ENCODE results near the gene CKLF.
"Not testable (repeated sequence)": the region's sequence is repeated elsewhere in the genome, so short reads cannot be mapped to it uniquely, and the experiment has no call there.

Gene CKLF

DNA sequence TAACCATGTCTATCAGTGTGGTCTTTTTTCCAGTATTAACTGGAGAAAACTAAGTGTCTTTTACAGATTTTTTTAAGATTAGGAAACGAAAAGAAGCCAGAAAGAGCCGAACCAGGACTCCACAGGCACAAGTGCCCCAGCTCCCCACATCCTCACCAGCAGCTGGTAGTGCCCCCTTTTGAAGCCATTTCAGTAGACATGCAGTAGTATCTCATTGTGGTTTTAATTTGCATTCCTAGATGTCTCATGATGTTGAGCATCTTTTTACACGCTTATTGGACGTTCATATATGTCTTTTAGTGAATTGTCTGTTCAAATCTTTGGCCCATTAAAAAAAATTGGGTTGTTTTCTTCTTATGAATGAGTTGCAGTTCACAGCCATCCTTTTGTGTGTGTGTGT is 47.4 kb downstream of the CKLF start:
- DNase-seq: peak in 1 of 5 donors; percentile 20

DNA sequence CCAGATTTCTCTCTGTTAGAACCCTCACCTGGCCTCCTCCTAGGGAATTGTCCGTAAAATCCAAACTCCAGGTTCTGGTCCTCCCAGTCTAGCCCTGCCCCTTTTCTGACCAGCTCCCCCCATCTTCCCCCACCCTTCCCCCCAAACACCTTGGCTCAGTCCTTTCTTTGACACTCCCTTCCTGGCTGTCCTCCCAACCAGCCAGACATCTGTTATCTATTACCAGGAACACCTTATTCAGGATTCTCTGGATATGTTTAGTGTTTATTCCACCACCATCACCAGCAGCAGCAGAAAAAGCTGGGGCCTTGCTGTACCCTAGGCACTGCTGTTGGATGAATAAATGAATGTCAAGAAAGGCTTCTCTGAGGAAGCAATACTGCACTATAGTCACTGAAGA is 48.1 kb downstream of the CKLF start:
- no peak for DNase-seq

DNA sequence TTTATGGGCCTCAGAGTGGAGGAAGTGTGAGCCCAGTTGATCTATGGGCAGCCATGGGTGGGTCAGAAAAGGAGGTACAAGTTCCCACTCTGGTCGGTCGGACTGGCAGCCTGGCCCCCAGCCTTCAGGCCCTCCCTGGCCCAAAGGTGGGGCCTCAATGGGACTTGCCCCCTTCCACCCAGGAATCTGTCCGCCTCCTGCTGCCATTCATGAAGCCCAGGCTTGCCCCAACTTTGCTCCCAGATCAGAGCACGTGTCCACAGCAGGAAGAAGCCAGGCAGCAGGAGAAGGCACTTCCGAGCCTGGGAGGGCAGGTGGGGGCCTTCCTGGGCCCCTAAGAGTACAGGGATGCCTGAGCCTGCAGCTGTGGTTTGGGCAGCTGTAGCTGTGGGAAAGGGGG is 49.1 kb downstream of the CKLF start:
- DNase-seq: no peak

DNA sequence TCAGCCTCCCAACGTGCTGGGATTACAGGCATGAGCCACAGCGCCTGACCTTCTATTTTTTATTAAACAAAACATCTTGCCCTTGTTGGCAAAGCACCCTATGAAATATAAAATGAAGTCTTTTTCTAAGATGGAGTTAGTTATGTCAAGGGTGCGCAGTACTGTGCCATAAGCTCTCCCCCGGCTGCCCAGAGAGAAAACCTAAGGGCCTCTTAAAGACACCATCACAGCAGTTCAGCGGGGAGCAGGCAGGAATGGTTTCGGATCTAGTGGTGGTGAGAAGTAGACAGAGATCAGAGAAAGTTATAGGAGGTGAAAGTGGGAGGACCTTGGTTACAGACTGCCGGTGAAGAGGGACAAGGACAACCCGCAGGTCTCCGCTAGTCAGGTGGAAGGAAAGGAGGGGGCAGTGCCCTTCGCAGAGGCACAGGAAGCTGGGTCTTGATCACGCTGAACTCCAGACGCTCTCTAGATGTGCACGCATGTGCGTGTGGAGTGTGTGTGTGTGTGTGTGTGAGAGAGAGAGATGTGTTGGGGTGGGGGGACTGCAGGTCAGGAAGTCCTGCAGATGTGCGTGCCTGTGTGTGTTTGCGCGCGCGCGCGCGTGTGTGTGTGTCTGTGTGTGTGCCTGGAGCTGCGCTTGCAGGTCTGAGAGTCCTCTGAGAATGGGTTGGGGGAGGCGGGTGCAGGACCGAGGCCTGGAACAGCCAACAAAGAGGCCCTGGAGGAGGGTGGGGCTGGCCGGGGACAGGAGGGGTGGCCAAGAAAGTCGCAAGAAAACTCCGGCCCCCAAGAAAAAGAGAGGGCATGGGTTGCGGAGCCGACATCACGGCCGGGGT is 51.4 kb downstream of the CKLF start:
- DNase-seq: peak; percentile 51 to 93 (median 64)

DNA sequence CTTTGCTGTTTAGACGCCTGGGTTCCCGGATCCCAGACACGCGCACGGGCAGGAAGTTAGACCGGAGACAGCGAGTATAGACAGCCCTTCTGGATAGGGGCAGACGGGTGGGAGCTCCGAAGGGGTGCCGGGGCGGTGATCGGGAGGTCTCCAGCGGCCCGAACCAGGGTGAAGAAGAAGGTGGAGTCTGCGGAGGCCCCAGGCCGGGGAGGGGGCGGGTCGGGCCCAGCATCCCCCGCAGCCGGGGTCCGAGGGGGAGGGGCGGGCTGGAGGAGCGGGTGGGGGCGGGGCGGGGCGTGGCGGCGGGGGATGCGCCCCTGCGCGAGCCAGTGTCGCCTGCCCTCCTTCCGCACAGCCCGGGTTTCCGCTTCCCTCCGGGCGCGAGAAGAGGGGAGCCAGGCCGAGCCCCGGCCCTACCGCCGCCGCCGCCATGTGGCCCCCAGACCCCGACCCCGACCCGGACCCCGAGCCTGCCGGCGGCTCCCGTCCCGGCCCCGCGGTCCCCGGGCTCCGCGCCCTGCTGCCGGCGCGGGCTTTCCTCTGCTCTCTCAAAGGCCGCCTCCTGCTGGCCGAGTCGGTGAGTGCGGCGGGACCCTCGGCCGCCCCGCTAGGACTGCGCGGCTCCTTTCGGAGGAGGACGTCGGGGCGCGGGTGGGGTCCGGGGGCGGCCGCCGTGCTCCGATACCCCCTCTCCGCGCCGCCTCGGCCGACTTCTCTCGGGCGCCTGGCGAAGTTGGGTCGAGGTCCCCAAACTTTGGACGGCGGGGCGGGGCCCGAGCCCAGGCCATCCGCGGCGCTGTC is 52.2 kb downstream of the CKLF start, which contains the start of gene CMTM3:
CMTM3 (plus strand) TSS at position 329 of the 801 bp plus-strand sequence; CDS start at position 431, 102 bp downstream.
- DNase-seq: peak; percentile 45 to 74 (median 57)

DNA sequence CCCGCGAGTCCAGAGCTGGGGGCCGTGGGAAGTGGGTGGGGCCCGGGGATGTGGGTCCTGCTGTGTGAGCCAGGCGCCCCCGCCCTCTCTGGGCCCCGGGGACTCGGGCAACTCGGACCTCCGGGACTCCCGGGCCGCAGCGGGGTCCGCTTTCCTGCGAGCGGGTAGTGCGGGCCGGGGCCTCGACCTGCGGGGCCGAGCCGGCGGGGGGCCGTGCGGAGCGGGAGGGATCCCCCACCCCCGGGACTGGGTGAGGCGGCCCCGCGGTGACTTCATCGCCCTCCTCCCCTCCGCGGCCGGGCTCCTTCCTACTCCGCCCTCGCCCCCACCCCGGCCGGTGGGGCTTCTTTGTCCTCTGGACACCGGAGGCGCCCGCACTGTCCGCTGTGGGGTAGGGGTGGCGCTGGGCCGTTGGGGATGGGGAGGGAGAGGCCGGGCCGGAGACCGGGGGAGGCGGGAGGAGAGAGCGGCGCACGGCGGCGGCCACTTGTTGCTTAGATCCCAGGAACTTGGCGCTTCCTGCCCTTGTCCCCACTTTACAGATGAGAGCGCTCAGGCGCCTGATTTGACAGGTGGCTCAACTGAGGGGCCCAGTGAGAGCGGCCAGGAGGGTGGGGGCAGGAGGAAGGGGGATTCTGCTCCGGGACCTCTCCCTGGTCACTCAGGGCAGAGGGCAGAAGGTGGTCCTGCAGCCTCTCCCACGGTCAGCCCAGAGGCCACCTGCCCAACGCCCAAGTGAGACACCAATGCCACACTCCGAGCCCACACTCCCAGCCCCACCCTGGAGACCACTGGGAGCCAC is 53.0 kb downstream of the CKLF start:
- DNase-seq: peak in 3 of 5 donors; percentile 23 to 27 (median 26)

DNA sequence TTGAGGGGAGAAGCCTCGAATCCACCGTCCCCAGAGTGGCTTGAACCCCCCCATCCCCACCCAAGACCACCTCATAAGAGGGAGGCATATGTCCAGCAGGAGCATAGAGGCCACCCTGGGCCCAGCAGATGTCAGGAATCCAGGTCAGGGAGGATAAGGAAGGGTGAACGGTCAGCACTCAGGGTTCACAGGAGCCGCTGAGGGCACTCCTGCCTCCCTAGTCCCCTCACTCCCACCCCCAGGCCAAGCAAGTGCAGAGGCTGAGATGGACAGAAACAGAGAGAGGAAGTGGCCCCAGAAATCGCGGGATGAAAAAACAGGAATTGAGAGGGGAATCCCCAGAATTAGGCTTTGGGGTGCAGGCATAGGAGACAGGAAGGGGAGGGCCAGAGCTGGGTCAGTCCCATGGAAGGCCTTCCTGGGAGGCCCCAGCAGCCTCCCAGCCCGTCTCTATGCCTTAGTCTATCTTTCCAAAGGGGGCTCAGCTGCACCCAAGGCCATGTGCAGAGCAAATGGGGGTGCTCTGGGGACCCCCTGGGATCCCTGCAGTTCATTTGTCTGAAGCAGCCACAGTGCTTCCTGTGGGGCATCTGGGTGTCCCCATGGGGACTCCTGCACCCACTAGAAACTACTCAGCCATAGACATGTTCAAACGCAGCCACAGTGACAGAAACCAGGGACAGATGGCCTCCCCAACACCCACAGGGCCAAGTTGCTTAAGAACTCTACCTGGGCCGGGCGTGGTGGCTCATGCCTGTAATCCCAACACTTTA is 53.8 kb downstream of the CKLF start:
- DNase-seq: no peak

DNA sequence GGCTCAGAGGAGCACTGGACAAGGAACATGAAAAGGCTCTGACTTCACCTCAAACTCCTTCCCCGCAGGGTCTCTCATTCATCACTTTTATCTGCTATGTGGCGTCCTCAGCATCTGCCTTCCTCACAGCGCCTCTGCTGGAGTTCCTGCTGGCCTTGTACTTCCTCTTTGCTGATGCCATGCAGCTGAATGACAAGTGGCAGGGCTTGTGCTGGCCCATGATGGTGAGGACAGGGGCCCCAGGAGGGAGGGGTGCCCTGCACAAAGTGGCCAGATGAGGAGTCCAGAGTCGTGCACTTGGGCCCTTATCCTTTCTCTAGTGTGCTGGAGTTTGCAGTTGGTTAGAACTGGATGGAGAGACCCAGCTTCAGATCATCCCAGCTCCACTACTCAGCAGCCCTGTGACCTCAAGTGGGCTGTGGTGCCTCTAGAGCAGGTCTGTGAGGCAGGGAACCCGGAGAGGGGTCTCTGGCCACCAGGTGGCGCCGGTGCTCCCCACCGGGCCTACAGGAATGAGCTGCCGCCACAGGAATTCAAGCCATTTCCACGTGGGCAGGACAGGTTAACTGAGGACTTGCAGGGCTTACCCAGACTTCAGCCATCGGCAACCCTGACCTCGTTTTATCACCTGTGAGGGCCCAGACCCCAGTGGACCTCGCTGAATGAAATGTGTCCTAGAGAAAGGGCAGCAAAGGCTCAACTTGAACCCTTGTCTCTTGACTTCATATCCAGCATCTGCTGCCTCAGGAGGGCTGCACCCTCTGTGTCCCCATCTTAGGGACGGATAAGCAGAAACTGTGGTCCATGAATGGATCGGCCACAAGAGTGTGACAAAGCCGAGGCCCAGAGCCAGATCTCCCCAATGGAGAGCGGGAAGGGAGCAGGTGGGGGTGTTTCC is 56.1 kb downstream of the CKLF start:
- peak; percentile 60 to 80 (median 72) for DNase-seq

DNA sequence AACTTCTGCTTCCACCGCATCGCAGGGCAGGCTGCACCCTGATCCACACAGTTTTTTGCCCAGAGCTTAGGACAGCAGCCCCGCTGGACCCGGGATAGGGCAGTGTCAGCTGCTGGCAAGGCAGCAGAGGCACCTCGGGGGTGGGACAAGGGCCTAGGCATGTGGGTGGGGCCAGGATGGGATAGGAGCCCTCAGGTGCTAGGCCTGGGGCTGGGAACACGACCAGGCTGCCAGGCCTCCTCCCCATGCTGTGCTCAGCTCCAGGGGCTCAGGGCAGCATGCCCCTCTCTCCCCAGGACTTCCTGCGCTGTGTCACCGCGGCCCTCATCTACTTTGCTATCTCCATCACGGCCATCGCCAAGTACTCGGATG is 56.7 kb downstream of the CKLF start:
- DNase-seq: no peak

DNA sequence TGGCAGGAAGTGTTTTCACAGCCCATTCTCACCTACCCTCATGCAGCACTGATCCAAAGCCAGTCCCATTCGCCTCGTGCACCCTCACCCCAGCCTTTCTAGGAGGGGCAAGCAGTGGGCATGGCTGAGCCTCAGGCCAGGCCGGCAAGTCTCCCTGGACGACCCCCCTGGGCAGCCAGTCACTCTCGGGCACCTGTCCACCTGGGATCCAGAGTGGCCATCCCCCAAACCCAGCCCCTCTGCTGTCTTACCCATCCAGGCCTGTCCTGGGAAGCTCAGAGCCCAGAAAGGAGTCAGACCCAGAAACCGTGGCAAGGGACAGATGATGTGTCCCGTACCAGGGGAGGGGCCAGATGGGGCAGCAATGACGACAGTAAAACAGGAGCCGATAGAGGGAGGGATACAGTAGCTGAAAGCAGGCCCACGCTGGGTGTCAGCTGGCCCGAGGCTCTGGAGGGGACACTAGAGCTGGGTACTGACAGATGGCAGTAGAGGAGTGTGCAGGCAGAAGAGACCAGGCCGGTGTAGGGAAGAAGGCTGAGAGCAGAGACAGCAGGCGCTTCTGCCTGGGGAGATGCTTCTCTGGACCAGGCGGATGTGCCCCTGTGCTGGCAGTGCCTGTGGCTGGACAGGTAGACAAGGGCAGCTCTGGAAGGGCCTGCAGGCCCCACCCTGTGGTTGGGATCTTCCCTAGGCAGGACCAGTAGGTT is 57.9 kb downstream of the CKLF start:
- DNase-seq: no peak

DNA sequence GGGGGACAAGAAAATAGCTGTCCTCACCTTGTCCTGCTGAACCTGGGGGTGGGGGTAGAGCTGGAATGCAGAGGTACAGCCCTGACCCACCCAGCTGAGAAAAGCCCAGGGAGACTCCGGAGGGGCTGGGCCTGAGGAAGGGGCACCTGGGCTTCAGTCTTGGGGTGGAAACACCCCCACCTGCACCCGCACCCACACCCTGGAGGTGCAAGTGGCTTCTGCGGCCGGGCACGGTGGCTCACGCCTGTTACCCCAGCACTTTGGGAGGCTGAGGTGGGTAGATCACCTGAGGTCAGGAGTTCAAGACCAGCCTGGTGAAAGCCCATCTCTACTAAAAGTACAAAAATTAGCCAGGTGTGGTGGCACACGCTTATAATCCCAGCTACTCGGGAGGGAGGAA is 59.5 kb downstream of the CKLF start:
- DNase-seq: not testable (repeated sequence)

DNA sequence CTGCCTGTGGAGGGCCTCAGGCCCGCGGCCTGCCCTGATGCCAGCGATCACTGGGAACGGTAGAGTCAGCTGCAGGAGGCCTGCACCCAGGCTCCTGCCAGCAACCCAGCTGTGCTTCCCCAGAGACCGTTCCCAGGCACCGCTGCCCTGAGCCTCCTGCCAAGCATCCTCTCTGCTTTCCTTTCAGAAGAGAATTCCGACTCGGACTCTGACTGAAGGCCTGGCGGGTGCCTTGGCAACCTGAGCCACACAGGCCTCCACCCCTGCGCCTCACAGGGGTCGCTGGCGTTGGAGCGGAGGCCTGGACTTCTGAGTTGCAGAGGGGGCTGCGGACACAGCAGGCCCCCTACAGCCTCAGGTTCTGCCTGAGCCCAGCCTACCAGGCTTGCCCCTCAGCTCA is 60.0 kb downstream of the CKLF start:
- no peak for DNase-seq

DNA sequence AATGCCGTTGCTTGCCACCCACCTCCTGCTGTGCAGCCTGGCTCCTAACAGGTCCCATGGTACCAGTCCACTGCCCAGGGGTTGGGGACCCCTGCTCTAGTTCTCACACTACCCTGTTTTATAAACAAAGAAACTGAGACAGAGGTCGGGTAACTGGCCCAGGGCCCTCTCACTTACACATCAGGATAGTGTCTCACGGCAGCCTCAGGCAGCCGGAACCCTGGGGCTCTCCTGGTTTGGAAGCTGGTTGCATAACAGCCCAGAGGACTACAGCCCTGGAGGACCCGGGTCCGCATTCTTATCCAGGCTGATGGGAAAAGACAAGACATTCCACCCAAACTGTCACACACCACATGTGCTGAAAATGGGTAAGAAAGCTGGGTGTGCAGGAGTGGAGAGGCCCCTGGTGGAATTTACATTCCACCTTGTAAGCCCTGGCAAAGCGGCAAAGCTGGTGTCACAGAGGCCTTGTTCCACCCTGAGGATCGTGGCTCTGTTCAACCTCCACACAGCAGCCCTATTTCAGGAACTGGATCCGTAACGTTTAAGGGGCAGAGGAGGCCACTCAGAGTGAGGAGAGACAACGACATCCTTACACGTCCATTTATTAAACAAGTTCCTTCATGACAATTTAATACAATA is 61.9 kb downstream of the CKLF start:
- DNase-seq: no peak
